GM21526 (cell line): Measurements from ENCODE around the gene MAGOH.
"Not testable (repeated sequence)": the region's sequence is repeated elsewhere in the genome, so short reads cannot be mapped to it uniquely, and the experiment has no call there.

Source experiments
- ATAC-seq: cut with Tn5 transposase; IDR thresholded peaks from one replicate; pipeline ENCODE4 v1.9.1; 2021; ENCODE audit warnings: moderate library complexity; ENCODE audit not compliant: unreplicated experiment, low FRiP score

The MAGOH gene

GRCh38 chr1:53241828-53242227, 3.5 kb upstream of the MAGOH start:
- no peak for ATAC-seq

- no peak for ATAC-seq
Observed at GRCh38 chr1:53237638-53238037, 680 bp downstream of the MAGOH start.

GRCh38 chr1:53220962-53221286, 17.4 kb downstream of the MAGOH start:
- no peak for ATAC-seq

GRCh38 chr1:53220171-53220961, 18.0 kb downstream of the MAGOH start, which contains the start of gene CZIB:
CZIB (minus strand) TSS chr1:53220634; CDS start chr1:53220575, 59 bp downstream.
- ATAC-seq = peak; percentile 89

- no peak for ATAC-seq
Observed at GRCh38 chr1:53219711-53220110, 18.6 kb downstream of the MAGOH start.

GRCh38 chr1:53218201-53218600, 20.1 kb downstream of the MAGOH start:
- no peak for ATAC-seq

GRCh38 chr1:53214376-53214940, 23.9 kb downstream of the MAGOH start:
- no peak for ATAC-seq

- no peak for ATAC-seq
Observed at GRCh38 chr1:53210954-53211353, 27.4 kb downstream of the MAGOH start.

- ATAC-seq = no peak
Observed at GRCh38 chr1:53210352-53210751, 28.0 kb downstream of the MAGOH start.

GRCh38 chr1:53207726-53208125, 30.6 kb downstream of the MAGOH start:
- ATAC-seq = no peak

- ATAC-seq = no peak
Observed at GRCh38 chr1:53206735-53207379, 31.5 kb downstream of the MAGOH start.

- not testable (repeated sequence) for ATAC-seq
Observed at GRCh38 chr1:53206083-53206685, 32.1 kb downstream of the MAGOH start.

GRCh38 chr1:53205496-53205895, 32.8 kb downstream of the MAGOH start:
- not testable (repeated sequence) for ATAC-seq

- no peak for ATAC-seq
Observed at GRCh38 chr1:53203466-53203865, 34.9 kb downstream of the MAGOH start.

GRCh38 chr1:53198241-53198651, 40.1 kb downstream of the MAGOH start:
- ATAC-seq = no peak

GRCh38 chr1:53197291-53198200, 40.8 kb downstream of the MAGOH start:
- no peak for ATAC-seq

- ATAC-seq = peak; percentile 98
Observed at GRCh38 chr1:53196485-53197290, 41.6 kb downstream of the MAGOH start, which contains the start of gene CPT2. CPT2 (plus strand) TSS chr1:53196824; CDS start chr1:53196944, 120 bp downstream.

- no peak for ATAC-seq
Observed at GRCh38 chr1:53196017-53196484, 42.3 kb downstream of the MAGOH start.
